NCI-H748 treated with DMSO at 0.1 percent for 48 hours (cell line): Measurements from ENCODE around the gene NENF.

Source experiments
- DNase-seq: peaks from one replicate; lab custom pipeline; 2025; lab: John Stamatoyannopoulos, UW

NENF gene

DNA sequence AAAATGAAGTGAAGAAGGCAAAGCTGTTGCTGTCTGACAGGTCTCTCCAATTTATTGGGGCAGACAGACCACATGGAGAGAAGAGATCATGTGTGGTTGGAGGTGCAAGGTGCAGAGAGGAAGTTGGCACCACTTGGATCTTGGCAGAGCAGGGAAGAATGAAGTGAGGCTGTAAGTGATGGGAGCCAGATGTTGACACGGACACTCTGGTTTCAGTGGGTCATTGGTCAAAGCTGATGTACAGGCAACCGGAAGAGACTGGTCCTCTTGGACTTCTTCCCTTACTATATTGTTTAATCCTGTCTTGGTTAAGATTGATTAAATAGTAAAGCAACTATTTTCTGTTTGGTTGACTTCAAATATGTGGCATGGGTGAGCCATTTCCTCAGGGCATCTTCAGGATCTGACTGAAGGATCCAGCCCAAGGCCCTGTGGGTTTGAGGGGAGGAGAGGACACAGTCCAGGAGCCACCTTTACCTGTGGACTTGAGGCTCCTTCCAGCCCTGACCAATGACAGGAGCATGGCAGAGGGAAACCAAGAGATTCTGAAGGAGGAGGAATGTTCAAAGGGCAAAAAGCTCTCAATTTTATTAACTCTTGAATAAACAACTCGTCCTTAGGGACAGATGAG lies 49.4 kb downstream of the NENF start:
- DNase-seq, result no peak

DNA sequence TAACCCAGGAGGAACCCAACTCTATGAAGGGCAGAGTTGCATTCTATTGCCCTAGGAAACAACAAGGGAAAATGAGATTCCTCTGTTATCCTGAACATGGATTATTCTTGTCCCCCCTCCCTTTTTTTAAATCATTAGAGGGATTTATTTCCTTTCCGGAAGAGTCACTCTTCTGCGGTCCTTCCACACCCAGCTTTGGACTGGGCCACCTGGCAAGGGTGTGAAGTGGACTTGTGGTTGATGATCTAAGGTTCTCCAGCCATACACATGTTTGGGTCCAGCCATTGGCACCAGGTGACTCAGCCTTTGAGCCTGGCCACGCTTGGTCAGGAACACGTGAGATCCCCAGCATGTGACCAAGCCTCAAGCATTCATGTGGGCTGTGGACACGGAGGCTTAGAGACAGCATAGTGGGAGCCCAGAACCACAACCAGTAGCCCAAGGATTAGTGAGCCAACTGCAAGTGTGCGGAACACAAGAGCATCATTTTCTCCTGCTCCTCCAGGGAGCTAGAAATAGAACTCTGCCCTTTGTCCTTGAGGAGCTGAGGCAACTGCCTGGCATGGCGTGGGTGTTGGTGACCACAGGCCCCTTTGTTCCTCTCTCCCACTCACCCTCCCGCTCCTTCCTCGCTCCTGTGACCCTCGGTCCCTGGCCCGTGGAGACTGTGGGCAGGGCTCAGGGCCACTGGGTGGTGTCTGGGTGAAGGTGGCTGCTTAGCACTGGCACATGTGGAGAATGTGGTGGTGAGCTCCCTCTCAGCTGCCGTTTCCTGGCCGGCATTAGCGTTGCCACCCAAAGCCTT lies 50.1 kb downstream of the NENF start:
- DNase-seq, result no peak

DNA sequence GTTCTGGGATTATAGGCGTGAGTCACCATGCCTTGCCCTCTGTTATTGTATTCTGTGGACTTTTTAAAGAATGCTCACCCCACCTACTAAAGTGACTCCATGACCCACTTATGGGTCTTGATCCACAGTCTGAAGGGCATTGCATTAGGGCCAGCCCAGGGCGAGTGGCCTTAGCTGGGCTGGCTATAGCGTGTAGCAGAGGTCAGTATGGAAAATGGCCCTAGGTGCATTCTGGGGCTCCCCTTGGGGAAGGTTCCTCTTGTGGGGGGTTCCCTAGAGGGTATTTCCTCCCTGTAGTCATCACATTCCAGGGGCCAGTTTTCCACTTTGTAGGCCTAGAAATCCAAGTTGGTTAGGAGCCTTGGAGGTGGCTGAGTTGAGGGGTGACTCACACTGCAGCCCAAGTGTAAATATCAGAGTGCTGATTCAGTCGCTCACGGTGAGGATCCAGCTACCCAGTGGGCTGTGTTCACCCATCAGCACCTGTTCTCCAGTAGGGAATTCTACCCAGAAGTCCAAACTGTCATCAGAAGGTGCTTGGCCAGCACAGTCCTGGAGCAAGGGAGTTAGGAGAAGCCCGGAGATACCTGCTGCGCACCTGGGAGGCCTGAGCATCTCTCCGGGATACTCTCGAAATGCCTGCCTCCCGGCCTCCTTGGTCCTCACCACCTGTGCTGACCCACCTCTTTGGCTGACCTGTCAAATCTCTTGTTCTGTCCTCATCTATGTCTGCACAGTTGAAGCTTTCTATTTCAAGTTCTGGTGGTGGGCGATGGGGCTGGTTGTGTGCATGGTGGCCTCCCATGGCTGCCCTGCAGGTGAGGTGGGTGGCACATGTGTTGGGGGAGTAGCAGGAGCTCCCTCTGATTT lies 52.2 kb downstream of the NENF start:
- DNase-seq, result no peak

DNA sequence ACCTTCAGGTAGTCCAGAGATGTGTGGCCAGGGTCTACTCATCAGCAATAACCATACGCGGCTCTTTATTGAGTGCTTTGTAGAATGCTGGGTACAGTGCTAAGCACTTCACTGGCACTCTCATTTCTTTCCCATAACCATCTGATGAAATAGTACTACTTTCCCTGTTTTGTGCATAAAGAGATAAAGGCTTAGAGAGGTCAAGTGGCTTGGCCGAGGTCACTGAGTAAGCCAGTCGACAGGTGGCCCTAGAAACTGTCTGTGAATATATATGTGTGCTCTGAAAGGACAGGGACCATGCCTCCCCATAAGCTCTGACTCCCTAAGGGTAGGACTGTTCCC lies 52.8 kb downstream of the NENF start:
- DNase-seq, result no peak

DNA sequence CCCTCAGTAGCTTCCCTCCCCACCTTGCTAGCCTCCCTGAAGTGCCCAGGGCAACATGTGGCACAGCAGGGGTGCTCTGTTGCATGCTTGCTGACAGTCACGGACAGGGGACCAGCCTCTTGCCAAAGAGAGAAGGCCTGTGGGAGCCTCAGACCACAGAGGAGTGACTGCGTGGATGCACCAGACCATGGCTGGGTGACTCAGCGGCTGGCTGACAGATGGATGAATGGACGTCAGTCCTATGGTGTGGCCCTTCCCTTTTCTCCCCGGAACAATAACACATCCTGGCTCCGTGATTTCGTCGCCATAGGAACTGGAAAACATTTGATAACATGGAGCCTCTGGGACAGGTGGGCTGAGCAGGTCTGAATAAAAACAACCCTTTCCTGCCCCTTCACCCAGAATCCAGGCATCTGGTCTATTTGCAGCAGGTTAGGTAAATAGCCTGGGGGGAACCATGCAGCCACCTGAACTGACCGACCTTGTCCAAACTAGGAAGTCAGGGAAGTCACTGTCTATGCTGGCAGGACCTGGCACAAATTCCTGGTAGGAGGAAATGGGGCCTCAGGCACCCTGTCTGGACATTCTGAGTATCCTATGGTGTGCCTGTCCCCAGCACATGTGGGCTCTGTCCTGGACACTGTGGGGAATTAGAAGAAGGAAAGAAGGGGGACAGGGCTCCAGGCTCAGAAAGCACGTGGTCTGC lies 53.3 kb downstream of the NENF start:
- DNase-seq, result peak; percentile 90

DNA sequence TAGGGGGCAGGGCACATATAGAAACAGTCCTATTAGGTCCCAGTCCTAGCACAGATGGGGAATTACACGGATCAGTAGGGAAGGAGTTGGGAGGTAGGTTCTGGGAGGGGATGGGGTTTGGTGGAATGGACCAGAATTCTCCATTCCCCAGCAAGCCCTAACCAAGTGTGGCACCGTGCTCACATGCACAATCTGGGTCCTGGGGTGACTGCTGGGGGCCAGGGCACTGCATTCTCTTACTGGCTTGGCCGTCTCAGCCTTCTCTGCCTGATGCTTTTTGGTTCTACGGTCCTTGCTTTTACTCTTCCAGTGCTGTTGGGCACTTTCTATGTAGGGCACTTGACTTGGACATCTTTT lies 53.9 kb downstream of the NENF start:
- no peak for DNase-seq

DNA sequence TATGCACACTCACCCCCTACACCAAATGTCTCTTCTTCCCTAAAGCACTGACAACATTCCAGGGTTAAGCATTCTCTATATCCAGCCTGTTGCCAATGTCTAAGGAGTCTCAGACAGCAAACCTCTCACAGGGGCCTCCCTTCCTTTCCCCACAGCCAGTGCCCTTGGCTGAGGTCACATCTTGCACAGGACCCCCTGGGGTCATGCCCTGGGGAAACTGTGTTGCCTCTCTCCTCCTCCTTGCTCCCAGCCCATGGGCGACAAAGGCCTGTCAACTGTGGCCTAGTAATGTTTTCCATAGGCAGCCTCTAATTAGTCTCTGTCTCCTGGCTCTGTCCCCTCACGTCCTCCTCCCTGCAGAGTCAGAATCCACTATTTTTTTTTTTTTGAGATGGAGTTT lies 54.6 kb downstream of the NENF start:
- no peak for DNase-seq

DNA sequence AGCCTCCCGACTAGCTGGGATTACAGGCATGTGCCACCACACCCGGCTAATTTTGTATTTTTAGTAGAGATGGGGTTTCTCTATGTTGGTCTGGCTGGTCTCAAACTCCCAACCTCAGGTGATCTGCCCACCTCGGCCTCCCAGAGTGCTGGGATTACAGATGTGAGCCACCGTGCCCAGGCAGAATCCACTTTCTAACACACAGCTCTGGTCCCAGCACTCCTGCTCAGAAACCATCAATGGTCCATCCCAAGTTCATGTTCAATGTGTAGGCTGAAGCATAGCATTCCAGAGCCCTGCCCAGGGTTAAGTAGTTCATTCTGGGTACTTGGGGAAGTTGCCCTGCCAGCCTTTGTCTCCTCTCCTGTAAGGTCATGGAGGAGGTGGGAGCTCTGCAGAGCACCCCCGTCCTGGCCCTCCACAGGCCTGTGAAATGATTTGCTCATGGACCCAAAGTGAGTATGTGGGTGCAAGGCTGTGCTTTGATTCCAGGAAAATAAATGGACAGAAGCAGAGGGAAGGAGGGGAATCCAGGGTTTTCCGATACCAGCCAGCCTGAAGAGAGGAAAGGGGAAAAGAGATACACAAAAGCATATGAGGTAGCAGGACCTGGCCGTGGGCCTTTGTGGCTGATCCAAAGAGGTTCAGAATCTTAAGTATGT lies 55.2 kb downstream of the NENF start:
- DNase-seq, result no peak

DNA sequence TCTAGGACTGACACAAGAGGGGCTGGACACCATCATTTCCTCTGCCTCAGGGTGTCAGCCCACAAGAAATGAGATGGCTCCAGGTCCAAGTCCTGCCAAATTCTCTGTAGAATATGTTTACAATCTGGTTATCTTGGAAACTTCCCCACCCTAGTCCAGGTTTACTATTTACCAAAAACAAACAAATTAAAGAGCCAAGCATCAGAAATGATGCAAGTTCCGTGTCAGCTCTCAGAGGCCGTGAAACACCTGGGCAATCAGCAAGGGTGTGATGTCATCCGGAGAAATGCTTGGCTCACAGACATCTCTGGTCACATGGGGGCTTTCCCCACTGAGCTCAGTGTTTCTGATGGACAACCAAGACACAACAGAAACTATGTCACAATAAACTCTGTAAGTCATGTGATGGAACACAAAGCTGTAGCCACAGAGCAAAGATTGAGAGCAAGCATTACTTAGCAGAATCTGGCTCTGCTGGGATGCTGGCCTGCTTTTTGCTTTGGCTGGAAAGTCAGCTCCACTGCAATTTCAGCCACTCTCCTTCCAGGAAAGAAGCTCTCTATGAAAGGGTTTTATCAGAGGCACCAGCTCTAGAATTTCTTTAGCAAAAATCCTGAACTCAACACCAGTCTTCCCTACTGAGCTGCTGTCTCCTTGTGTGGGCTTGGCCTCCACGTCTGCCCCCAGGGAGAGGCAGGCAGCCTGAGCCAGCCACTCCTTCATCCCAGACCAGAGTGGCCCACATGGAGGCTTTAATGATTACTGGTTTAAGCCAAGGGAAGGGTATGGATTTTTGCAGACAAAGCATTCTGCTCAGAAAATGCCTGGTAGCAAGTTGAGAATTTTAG lies 55.9 kb downstream of the NENF start:
- no peak for DNase-seq

DNA sequence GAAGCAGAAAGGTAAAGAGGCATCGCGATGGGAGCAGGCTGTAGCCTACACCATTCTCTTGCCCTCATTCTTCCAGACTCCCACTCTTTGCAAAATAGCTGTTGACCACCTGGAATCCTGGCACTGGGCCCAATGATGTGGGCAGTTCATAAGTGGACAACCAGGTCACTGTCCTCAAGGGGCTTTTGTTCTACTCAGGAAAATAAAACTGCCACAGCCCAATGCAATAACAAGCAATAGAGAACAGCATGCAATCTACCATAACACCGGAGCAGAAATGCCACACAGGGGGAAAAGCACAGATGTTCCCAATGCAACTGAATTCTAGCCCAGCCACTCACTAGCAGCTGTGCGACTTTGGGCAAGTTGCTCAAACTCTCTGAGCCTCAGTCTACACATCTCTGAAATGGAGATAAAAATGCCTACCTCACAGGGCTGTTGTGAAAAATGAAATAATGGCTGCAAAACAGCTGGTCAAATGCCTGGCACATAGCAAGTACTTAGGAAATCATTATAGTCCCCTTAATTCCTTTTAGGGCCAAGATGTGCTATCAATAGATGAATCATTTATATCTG lies 56.7 kb downstream of the NENF start:
- no peak for DNase-seq

DNA sequence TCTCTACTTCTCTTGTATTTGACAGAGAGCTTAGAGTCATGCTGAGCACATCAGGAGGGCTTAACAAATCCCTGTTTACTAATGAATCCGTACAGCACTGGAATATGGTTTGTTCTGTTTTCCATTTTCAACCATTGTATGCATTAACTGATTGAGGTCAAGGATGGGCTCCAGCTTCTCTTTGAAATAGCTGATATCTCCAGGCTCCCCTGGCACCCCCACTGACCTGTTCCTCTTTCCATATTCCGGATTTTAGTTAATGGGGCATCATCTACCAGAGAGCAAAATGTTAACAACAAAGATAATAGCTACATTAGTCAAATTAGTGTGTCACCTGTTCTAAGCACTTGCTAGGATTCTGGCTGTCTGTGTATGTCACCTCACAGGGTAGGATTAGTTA lies 57.6 kb downstream of the NENF start:
- DNase-seq, result peak; percentile 80

DNA sequence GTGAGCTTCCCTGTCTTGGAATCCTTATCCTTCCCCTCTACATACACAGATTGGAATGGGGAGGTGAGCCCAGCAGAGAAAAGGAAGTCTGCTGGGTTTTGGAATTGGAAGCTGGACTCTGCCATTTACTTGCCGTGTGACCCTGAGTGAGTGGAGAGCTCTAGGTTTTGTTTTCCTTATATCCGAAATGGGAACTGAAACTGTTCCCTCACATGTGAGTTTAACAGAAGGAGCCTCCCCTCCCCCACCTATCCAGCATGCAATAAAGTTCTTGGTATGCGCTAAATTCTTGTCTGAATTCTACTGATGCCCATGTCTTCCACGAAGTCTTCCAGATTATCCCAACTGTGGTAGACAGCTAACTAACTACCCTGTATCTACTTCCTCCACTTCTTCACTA lies 58.7 kb downstream of the NENF start:
- DNase-seq, result no peak
